Measurements from ENCODE around the gene FXYD3.

The FXYD3 gene

GRCh38 chr19:35169221-35169995, 53.8 kb downstream of the FXYD3 start:
- H3K27ac Mint-ChIP-seq = peak overlapping the region; percentile 8
- H3K27me3 Mint-ChIP-seq (ENCODE audit: low read depth, poor library complexity) = peaks cover 4% of the 10 kb centered on the region
- no peak for DNase-seq
- no peak for TF ChIP-seq CTCF (IDR thresholded peaks at IDR 0.05)
- H3K4me1 Mint-ChIP-seq = no peaks in the 10 kb centered on the region
- no peak overlapping the region for H3K4me3 Mint-ChIP-seq
- H3K36me3 Mint-ChIP-seq (ENCODE audit: low read depth) = peaks cover 40% of the 10 kb centered on the region
- peaks cover 34% of the 10 kb centered on the region for H3K9me3 Mint-ChIP-seq

- peaks cover 28% of the 10 kb centered on the region for H3K9me3 Mint-ChIP-seq
- H3K36me3 Mint-ChIP-seq (ENCODE audit: low read depth) = peaks cover 29% of the 10 kb centered on the region
- no peak overlapping the region for H3K27ac Mint-ChIP-seq
- no peak for DNase-seq
- TF ChIP-seq CTCF (IDR thresholded peaks at IDR 0.05) = no peak
- H3K4me1 Mint-ChIP-seq = peaks cover 8% of the 10 kb centered on the region
- H3K27me3 Mint-ChIP-seq (ENCODE audit: low read depth, poor library complexity) = peaks cover 4% of the 10 kb centered on the region
- no peak overlapping the region for H3K4me3 Mint-ChIP-seq
Measured at GRCh38 chr19:35170359-35171061, 54.9 kb downstream of the FXYD3 start.

GRCh38 chr19:35171730-35172129, 56.1 kb downstream of the FXYD3 start:
- no peaks in the 10 kb centered on the region for H3K27me3 Mint-ChIP-seq (ENCODE audit: low read depth, poor library complexity)
- no peak for DNase-seq
- H3K36me3 Mint-ChIP-seq (ENCODE audit: low read depth) = peaks cover 17% of the 10 kb centered on the region

More at GRCh38 chr19:35171730-35172129, 56.1 kb downstream of the FXYD3 start:
- no peak for TF ChIP-seq CTCF (IDR thresholded peaks at IDR 0.05)
- H3K4me3 Mint-ChIP-seq = no peak overlapping the region
- peaks cover 19% of the 10 kb centered on the region for H3K4me1 Mint-ChIP-seq
- no peak overlapping the region for H3K27ac Mint-ChIP-seq
- peaks cover 17% of the 10 kb centered on the region for H3K9me3 Mint-ChIP-seq
